ENCODE measurements around the gene ALPI. TPM values are rescaled to one million over a fixed set of nuclear protein-coding genes. Genes with fewer than 3 reads are reported as not detected.

Gene ALPI
- total RNA-seq, 1 experiment from 2014 or later = not detected

- ATAC-seq (no peak), DNase-seq (no peak)
- intact Hi-C loops (cut with micrococcal nuclease) = no loop called here
- ChIA-PET POLR2A (ENCODE audit: unreplicated experiment) (no interaction called here), CTCF (no interaction called here)
- no peaks in the 10 kb centered on the region for H3K79me2 ChIP-seq (ENCODE audit: low read length)
- H3K9me3 ChIP-seq (ENCODE audit: low read length) = no peaks in the 10 kb centered on the region
- H3K36me3 ChIP-seq (ENCODE audit: low read depth, low read length) = no peaks in the 10 kb centered on the region
- no TSS peak for BruUV-seq (replicated peaks)
- no peak overlapping the region for H3K27ac ChIP-seq (ENCODE audit: low read length)
- H3K9ac ChIP-seq (ENCODE audit: low read length) = no peak overlapping the region
- no peak overlapping the region for H2AFZ ChIP-seq (ENCODE audit: low read length)
- H3K27me3 ChIP-seq (ENCODE audit: low read length) = peaks cover 20% of the 10 kb centered on the region
- H3K9me2 ChIP-seq (replicated peaks; ENCODE audit: low read length) = no peaks in the 10 kb centered on the region
- no peaks in the 10 kb centered on the region for H4K20me1 ChIP-seq (ENCODE audit: low read length)
- no peak for TF ChIP-seq EZH2phosphoT487 (IDR thresholded peaks at IDR 0.05; ENCODE audit: borderline replicate concordance, low read length)
- no peak; the same call in 1 of the 2 replicates for TF ChIP-seq CTCF (conservative IDR thresholded peaks at IDR 0.05; ENCODE audit: low read depth, low read length)
- no peak for TF ChIP-seq EZH2 (IDR thresholded peaks at IDR 0.05; ENCODE audit: low read length, unreplicated experiment)
- H3K4me1 ChIP-seq (ENCODE audit: insufficient read depth, low read length) = no peaks in the 10 kb centered on the region
- no peak overlapping the region for H3K4me3 ChIP-seq (ENCODE audit: low read length)
- no peaks in the 10 kb centered on the region for H3F3A ChIP-seq (ENCODE audit: low read length, unreplicated experiment)
- H3K4me2 ChIP-seq (ENCODE audit: low read length) = no peak overlapping the region
These were observed 52.3 kb downstream of the ALPI start for GRCh38 chr2:232508251-232508650.

Other genes starting within 250 kb of the ALPI start
- gene ALPP, start 77.4 kb upstream of the ALPI start, total RNA-seq (2014; rRNA removed) = 8.6 and 14.4 TPM in 2 replicates
- gene ALPG, start 49.3 kb upstream of the ALPI start, total RNA-seq (2014; rRNA removed) = 0.12 and 0.18 TPM in 2 replicates
- not detected in 2 replicates for gene ECEL1, start 31.7 kb downstream of the ALPI start, total RNA-seq (2014; rRNA removed)
- not detected in 2 replicates for gene PRSS56, start 64.2 kb downstream of the ALPI start, total RNA-seq (2014; rRNA removed)
- not detected in 2 replicates for gene CHRND, start 70.0 kb downstream of the ALPI start, total RNA-seq (2014; rRNA removed)
- not detected in 2 replicates for gene CHRNG, start 83.5 kb downstream of the ALPI start, total RNA-seq (2014; rRNA removed)
- gene TIGD1, start 94.4 kb downstream of the ALPI start, total RNA-seq (2014; rRNA removed) = 5.9 and 6.3 TPM in 2 replicates
- 53.9 and 55.1 TPM in 2 replicates for gene EIF4E2, start 94.5 kb downstream of the ALPI start, total RNA-seq (2014; rRNA removed)
- 0.07 TPM in 1 of 2 replicates, not detected in the other for gene EFHD1, start 177.5 kb downstream of the ALPI start, total RNA-seq (2014; rRNA removed)
- gene GIGYF2, start 241.2 kb downstream of the ALPI start, total RNA-seq (2014; rRNA removed) = 41.3 and 56.2 TPM in 2 replicates